ENCODE measurements around the gene TYR.

- TF ChIP-seq, protein P1, sequence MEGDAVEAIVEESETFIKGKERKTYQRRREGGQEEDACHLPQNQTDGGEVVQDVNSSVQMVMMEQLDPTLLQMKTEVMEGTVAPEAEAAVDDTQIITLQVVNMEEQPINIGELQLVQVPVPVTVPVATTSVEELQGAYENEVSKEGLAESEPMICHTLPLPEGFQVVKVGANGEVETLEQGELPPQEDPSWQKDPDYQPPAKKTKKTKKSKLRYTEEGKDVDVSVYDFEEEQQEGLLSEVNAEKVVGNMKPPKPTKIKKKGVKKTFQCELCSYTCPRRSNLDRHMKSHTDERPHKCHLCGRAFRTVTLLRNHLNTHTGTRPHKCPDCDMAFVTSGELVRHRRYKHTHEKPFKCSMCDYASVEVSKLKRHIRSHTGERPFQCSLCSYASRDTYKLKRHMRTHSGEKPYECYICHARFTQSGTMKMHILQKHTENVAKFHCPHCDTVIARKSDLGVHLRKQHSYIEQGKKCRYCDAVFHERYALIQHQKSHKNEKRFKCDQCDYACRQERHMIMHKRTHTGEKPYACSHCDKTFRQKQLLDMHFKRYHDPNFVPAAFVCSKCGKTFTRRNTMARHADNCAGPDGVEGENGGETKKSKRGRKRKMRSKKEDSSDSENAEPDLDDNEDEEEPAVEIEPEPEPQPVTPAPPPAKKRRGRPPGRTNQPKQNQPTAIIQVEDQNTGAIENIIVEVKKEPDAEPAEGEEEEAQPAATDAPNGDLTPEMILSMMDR (IDR thresholded peaks at IDR 0.05), result no peak
- no peak for TF ChIP-seq EP300 (IDR thresholded peaks at IDR 0.05)
- no peak for TF ChIP-seq POLR2A (IDR thresholded peaks at IDR 0.05)
Observed at GRCh38 chr11:89136606-89137005, 41.1 kb upstream of the TYR start.
